SK-N-MC (cell line): ENCODE data around the gene LRP1B.

Experiments
- DNase-seq: peaks from one replicate; pipeline ENCODE4 v3.0.0-alpha.2; 2011; ENCODE audit warnings: low read depth, low spot score
- H3K27ac ChIP-seq: fragments of 200-600 bp; sonication (generic); 2 replicates; pipeline ENCODE4 v1.5.1; 2016; ENCODE audit warnings: mixed run types
- H3K36me3 ChIP-seq: fragments of 200-600 bp; sonication (generic); 2 replicates; pipeline ENCODE4 v1.6.1; 2017; ENCODE audit warnings: antibody characterized with exemption, low read length, mixed read lengths; ENCODE audit not compliant: insufficient read depth
- H3K4me3 ChIP-seq: fragments of 200-600 bp; sonication (generic); 2 replicates; pipeline ENCODE4 v1.5.1; 2016
- H3K9ac ChIP-seq: fragments of 200-600 bp; sonication (generic); 2 replicates; pipeline ENCODE4 v1.8.0; 2017; ENCODE audit warnings: mixed run types, mixed read lengths; ENCODE audit not compliant: insufficient read length
- H3K9me3 ChIP-seq: fragments of 200-600 bp; sonication (generic); 2 replicates; pipeline ENCODE4 v1.6.1; 2017; ENCODE audit warnings: low read depth, mild to moderate bottlenecking, antibody characterized with exemption, low read length, moderate library complexity, mixed read lengths
- EZH2 ChIP-seq: fragments of 200-600 bp; sonication (generic); IDR thresholded peaks from one replicate; pipeline ENCODE4 v1.6.1; 2017; ENCODE audit warnings: antibody characterized with exemption
- FOXP2 ChIP-seq: optimal IDR thresholded peaks from 2 replicates; pipeline ENCODE3; 2011; ENCODE audit warnings: mild to moderate bottlenecking, moderate library complexity; ENCODE audit not compliant: insufficient read depth; ENCODE audit errors: extremely low read length, control extremely low read depth
- POLR2AphosphoS5 ChIP-seq: IDR thresholded peaks from 2 replicates; pipeline ENCODE4 v1.6.1; 2012; ENCODE audit warnings: mild to moderate bottlenecking, low read depth, low read length, borderline replicate concordance

Gene LRP1B

GRCh38 chr2:141660232-141660631 is 470.6 kb downstream of the LRP1B start:
- no peak overlapping the region for H3K9ac ChIP-seq
- H3K4me3 ChIP-seq, result no peak overlapping the region
- no peak for TF ChIP-seq EZH2
- no peak for TF ChIP-seq FOXP2
- no peak for TF ChIP-seq POLR2AphosphoS5
- H3K9me3 ChIP-seq, result no peaks in the 10 kb centered on the region
- DNase-seq, result no peak
- H3K36me3 ChIP-seq, result no peaks in the 10 kb centered on the region
- no peak overlapping the region for H3K27ac ChIP-seq

GRCh38 chr2:141654311-141654710 is 476.5 kb downstream of the LRP1B start:
- H3K36me3 ChIP-seq, result no peaks in the 10 kb centered on the region

GRCh38 chr2:141653184-141653583 is 477.6 kb downstream of the LRP1B start:
- Histone ChIP-seq H3K27ac (no peak overlapping the region), H3K4me3 (no peak overlapping the region), H3K9me3 (no peaks in the 10 kb centered on the region), H3K9ac (no peak overlapping the region), H3K36me3 (no peaks in the 10 kb centered on the region)
- no peak for TF ChIP-seq FOXP2
- no peak for TF ChIP-seq EZH2
- TF ChIP-seq POLR2AphosphoS5, result no peak
- DNase-seq, result no peak

More at GRCh38 chr2:141654311-141654710, 476.5 kb downstream of the LRP1B start:
- no peak overlapping the region for H3K27ac ChIP-seq
- no peak overlapping the region for H3K9ac ChIP-seq
- H3K9me3 ChIP-seq, result no peaks in the 10 kb centered on the region
- TF ChIP-seq FOXP2 (no peak), EZH2 (no peak), POLR2AphosphoS5 (no peak)
- H3K4me3 ChIP-seq, result no peak overlapping the region
- no peak for DNase-seq

GRCh38 chr2:141652308-141652707 is 478.5 kb downstream of the LRP1B start:
- no peak for DNase-seq
- Histone ChIP-seq H3K36me3 (no peaks in the 10 kb centered on the region), H3K27ac (no peak overlapping the region), H3K4me3 (no peak overlapping the region), H3K9me3 (no peaks in the 10 kb centered on the region), H3K9ac (no peak overlapping the region)
- no peak for TF ChIP-seq FOXP2
- no peak for TF ChIP-seq POLR2AphosphoS5
- no peak for TF ChIP-seq EZH2

- Histone ChIP-seq H3K9me3 (no peaks in the 10 kb centered on the region), H3K4me3 (no peak overlapping the region), H3K27ac (no peak overlapping the region), H3K36me3 (no peaks in the 10 kb centered on the region), H3K9ac (no peak overlapping the region)
- TF ChIP-seq POLR2AphosphoS5 (no peak), EZH2 (no peak), FOXP2 (no peak)
- no peak for DNase-seq
Measured at GRCh38 chr2:141647353-141647752, 483.5 kb downstream of the LRP1B start.

- H3K27ac ChIP-seq, result peak overlapping the region; percentile 5; the same call in 1 of the 2 replicates
- DNase-seq, result no peak
- no peak overlapping the region for H3K4me3 ChIP-seq
- H3K36me3 ChIP-seq, result no peaks in the 10 kb centered on the region
- no peak for TF ChIP-seq POLR2AphosphoS5
- TF ChIP-seq EZH2, result no peak
- no peak for TF ChIP-seq FOXP2
- no peaks in the 10 kb centered on the region for H3K9me3 ChIP-seq
- no peak overlapping the region for H3K9ac ChIP-seq
Measured at GRCh38 chr2:141641462-141641861, 489.4 kb downstream of the LRP1B start.

GRCh38 chr2:141639809-141640208 is 491.0 kb downstream of the LRP1B start:
- H3K36me3 ChIP-seq, result no peaks in the 10 kb centered on the region
- H3K4me3 ChIP-seq, result no peak overlapping the region
- H3K9ac ChIP-seq, result no peak overlapping the region
- no peak for DNase-seq
- H3K9me3 ChIP-seq, result no peaks in the 10 kb centered on the region
- no peak for TF ChIP-seq POLR2AphosphoS5
- no peak for TF ChIP-seq EZH2
- no peak for TF ChIP-seq FOXP2
- H3K27ac ChIP-seq, result peak overlapping the region; percentile 73

- H3K9me3 ChIP-seq, result no peaks in the 10 kb centered on the region
- no peak overlapping the region for H3K27ac ChIP-seq
- no peaks in the 10 kb centered on the region for H3K36me3 ChIP-seq
- no peak overlapping the region for H3K4me3 ChIP-seq
- H3K9ac ChIP-seq, result no peak overlapping the region
- TF ChIP-seq FOXP2 (no peak), POLR2AphosphoS5 (no peak), EZH2 (no peak)
- no peak for DNase-seq
Measured at GRCh38 chr2:141633132-141633531, 497.7 kb downstream of the LRP1B start.

GRCh38 chr2:141630407-141630930 is 500.3 kb downstream of the LRP1B start:
- no peaks in the 10 kb centered on the region for H3K9me3 ChIP-seq
- TF ChIP-seq EZH2, result no peak
- no peak for TF ChIP-seq FOXP2
- TF ChIP-seq POLR2AphosphoS5, result no peak
- H3K9ac ChIP-seq, result no peak overlapping the region
- no peaks in the 10 kb centered on the region for H3K36me3 ChIP-seq
- no peak overlapping the region for H3K4me3 ChIP-seq
- H3K27ac ChIP-seq, result no peak overlapping the region
- DNase-seq, result no peak
